Measurements from ENCODE around the gene GPR15LG.

Gene GPR15LG

GRCh38 chr10:84217746-84218145 is 44.1 kb downstream of the GPR15LG start:
- no peak for DNase-seq

- DNase-seq: no peak
Measured at GRCh38 chr10:84221916-84222315, 48.3 kb downstream of the GPR15LG start.

- DNase-seq: no peak
Measured at GRCh38 chr10:84224411-84225028, 50.9 kb downstream of the GPR15LG start.

GRCh38 chr10:84225427-84226173 is 52.0 kb downstream of the GPR15LG start, which contains the start of gene LRIT2:
Gene LRIT2, minus strand, starts transcription at chr10:84225544. Its CDS starts 24 bp downstream, at chr10:84225520.
- no peak for DNase-seq

- DNase-seq: no peak
Measured at GRCh38 chr10:84226616-84227015, 53.0 kb downstream of the GPR15LG start.

- DNase-seq: no peak
Measured at GRCh38 chr10:84227810-84228209, 54.2 kb downstream of the GPR15LG start.

GRCh38 chr10:84230359-84230758 is 56.8 kb downstream of the GPR15LG start:
- no peak for DNase-seq

GRCh38 chr10:84232376-84232775 is 58.8 kb downstream of the GPR15LG start:
- DNase-seq: no peak

GRCh38 chr10:84233940-84234339 is 60.3 kb downstream of the GPR15LG start:
- no peak for DNase-seq

- no peak for DNase-seq
Measured at GRCh38 chr10:84234479-84234878, 60.9 kb downstream of the GPR15LG start.
